Type B pancreatic cell (in vitro differentiated cells): ENCODE results near the gene ITGA8. TPM values are rescaled to one million over a fixed set of nuclear protein-coding genes. Genes with fewer than 3 reads are reported as not detected.
A peak's percentile ranks its signal among the peaks of the same experiment; 100 is the strongest.

Source experiments
- DNase-seq: peaks from one replicate; pipeline ENCODE4 v3.0.0; 2021; ENCODE audit warnings: mixed read lengths; ENCODE audit not compliant: unreplicated experiment; ENCODE audit errors: extremely low spot score
- H3K27ac Mint-ChIP-seq: 2 replicates; pipeline ENCODE4 v1.8.0; 2021; ENCODE audit warnings: mild to moderate bottlenecking, mixed read lengths
- H3K27me3 Mint-ChIP-seq: 2 replicates; pipeline ENCODE4 v1.8.0; 2021; ENCODE audit warnings: mixed read lengths
- H3K36me3 Mint-ChIP-seq: 2 replicates; pipeline ENCODE4 v1.8.0; 2021; ENCODE audit warnings: mixed read lengths
- H3K4me1 Mint-ChIP-seq: one replicate; pipeline ENCODE4 v1.8.0; 2021; ENCODE audit warnings: mixed read lengths; ENCODE audit not compliant: unreplicated experiment
- H3K4me3 Mint-ChIP-seq: 2 replicates; pipeline ENCODE4 v1.8.0; 2021; ENCODE audit warnings: mild to moderate bottlenecking, mixed read lengths
- H3K9me3 Mint-ChIP-seq: 2 replicates; pipeline ENCODE4 v1.8.0; 2021; ENCODE audit warnings: mixed read lengths
- CTCF ChIP-seq: fragments of 200-600 bp; sonication (generic); conservative IDR thresholded peaks from 2 replicates; pipeline ENCODE4 v1.5.0; 2021; ENCODE audit warnings: antibody characterized with exemption, mild to moderate bottlenecking
- total RNA-seq: library from RNA; stranded (reverse); gene quantifications from 2 replicates; pipeline ENCODE4 v1.2.1, GENCODE V29; 2021; ENCODE audit warnings: low replicate concordance

ITGA8 gene
- total RNA-seq, 1 donor from 2014 or later, result 10.1 TPM

DNA sequence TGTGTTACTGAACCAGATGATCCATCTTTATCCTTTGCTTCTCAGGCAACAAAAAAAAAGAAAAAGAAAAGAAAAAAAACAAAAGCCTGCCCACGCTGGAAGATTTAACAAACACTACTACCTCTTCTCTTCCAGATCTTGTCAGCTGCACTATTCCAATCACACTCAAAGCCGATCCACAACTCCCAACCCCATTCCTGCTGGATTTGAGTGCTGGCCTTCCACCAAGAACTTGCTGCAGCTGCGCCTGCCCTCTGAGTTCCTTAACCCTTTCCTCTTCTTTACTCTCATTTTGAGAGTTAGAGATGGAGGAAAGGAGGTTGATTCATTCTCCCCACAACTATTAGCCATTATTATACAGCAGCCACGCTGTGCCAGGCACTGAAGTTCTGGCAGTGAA is 16.0 kb upstream of the ITGA8 start:
- H3K27ac Mint-ChIP-seq, result no peak overlapping the region
- no peak for DNase-seq

GRCh38 chr10:15730341-15730740 is 10.6 kb upstream of the ITGA8 start:
- DNase-seq, result no peak
- TF ChIP-seq CTCF, result no peak
- Mint-ChIP-seq H3K4me3 (no peak overlapping the region), H3K36me3 (no peaks in the 10 kb centered on the region), H3K9me3 (peaks cover 4% of the 10 kb centered on the region), H3K4me1 (no peaks in the 10 kb centered on the region), H3K27me3 (no peaks in the 10 kb centered on the region), H3K27ac (no peak overlapping the region)

More for the DNA sequence above, 16.0 kb upstream of the ITGA8 start:
- Mint-ChIP-seq H3K9me3 (peaks cover 4% of the 10 kb centered on the region), H3K36me3 (no peaks in the 10 kb centered on the region), H3K4me3 (no peak overlapping the region), H3K27me3 (peaks cover 3% of the 10 kb centered on the region), H3K4me1 (peaks cover 5% of the 10 kb centered on the region)
- no peak for TF ChIP-seq CTCF

GRCh38 chr10:15729890-15730289 is 10.2 kb upstream of the ITGA8 start:
- Mint-ChIP-seq H3K4me1 (no peaks in the 10 kb centered on the region), H3K9me3 (peaks cover 4% of the 10 kb centered on the region), H3K27me3 (no peaks in the 10 kb centered on the region), H3K4me3 (no peak overlapping the region), H3K27ac (no peak overlapping the region), H3K36me3 (no peaks in the 10 kb centered on the region)
- no peak for DNase-seq
- TF ChIP-seq CTCF, result no peak

- H3K9me3 Mint-ChIP-seq, result no peaks in the 10 kb centered on the region
- no peak for DNase-seq
- H3K36me3 Mint-ChIP-seq, result no peaks in the 10 kb centered on the region
- no peak overlapping the region for H3K4me3 Mint-ChIP-seq
- H3K27me3 Mint-ChIP-seq, result peaks cover 19% of the 10 kb centered on the region
- peaks cover 2% of the 10 kb centered on the region for H3K4me1 Mint-ChIP-seq
- no peak for TF ChIP-seq CTCF
- H3K27ac Mint-ChIP-seq, result no peak overlapping the region
These were observed 6.3 kb upstream of the ITGA8 start for GRCh38 chr10:15726042-15726441.

DNA sequence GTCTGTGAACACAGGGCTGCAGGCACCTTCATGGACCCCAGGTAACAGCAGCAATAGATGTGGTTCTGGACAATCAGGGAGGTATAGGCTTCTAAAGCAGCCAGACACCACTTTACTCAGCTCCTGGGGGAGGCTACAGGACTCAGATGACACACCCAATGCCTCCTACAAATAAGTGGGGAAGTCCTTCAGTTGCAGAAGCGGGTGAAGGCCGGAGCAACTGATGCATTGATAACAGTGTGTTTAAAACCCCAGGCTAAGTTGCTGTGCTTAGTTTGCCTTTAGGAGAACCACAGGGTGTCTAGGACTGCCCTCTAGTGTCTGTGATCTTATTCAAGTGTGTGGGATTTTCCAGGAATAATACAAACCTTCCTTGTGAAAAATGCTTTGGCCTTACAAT is 5.9 kb upstream of the ITGA8 start:
- DNase-seq, result no peak
- Mint-ChIP-seq H3K4me1 (peaks cover 4% of the 10 kb centered on the region), H3K4me3 (no peak overlapping the region), H3K9me3 (no peaks in the 10 kb centered on the region), H3K27me3 (peaks cover 22% of the 10 kb centered on the region), H3K36me3 (no peaks in the 10 kb centered on the region), H3K27ac (no peak overlapping the region)
- TF ChIP-seq CTCF, result peak; percentile 76

GRCh38 chr10:15724683-15725082 is 5.0 kb upstream of the ITGA8 start:
- no peak for DNase-seq
- Mint-ChIP-seq H3K4me1 (peaks cover 4% of the 10 kb centered on the region), H3K27ac (no peak overlapping the region), H3K4me3 (no peak overlapping the region), H3K9me3 (no peaks in the 10 kb centered on the region), H3K36me3 (no peaks in the 10 kb centered on the region), H3K27me3 (peaks cover 29% of the 10 kb centered on the region)
- no peak for TF ChIP-seq CTCF
